ENCODE results near the gene JPH4. TPM values are rescaled to one million over a fixed set of nuclear protein-coding genes. Genes with fewer than 3 reads are reported as not detected.
"Not testable (repeated sequence)": the region's sequence is repeated elsewhere in the genome, so short reads cannot be mapped to it uniquely, and the experiment has no call there.

Gene JPH4
- total RNA-seq, 1 experiment from 2014 or later, result not detected

- no TSS peak for BruUV-seq (replicated peaks)
These were observed 22.2 kb upstream of the JPH4 start for GRCh38 chr14:23600806-23601205.

GRCh38 chr14:23600322-23600707, 21.7 kb upstream of the JPH4 start:
- H3K4me3 Mint-ChIP-seq (ENCODE audit: unreplicated experiment), result no peak overlapping the region
- ChIA-PET CTCF (interaction anchor here (0.8 to 2.4 kb wide), 4 partner anchors 11 to 330 kb away, joined by 3 to 5 read pairs (median 4); no protein-coding TSS in a partner anchor), POLR2A (no interaction called here)
- no peaks in the 10 kb centered on the region for H3K36me3 Mint-ChIP-seq (ENCODE audit: insufficient read depth, unreplicated experiment)
- no TSS peak for BruUV-seq (replicated peaks)
- TF ChIP-seq CTCF (IDR thresholded peaks at IDR 0.05; ENCODE audit: unreplicated experiment), result no peak
- no peaks in the 10 kb centered on the region for H3K9me3 Mint-ChIP-seq (ENCODE audit: unreplicated experiment)
- no peak for DNase-seq (ENCODE audit: unreplicated experiment)
- H3K27ac Mint-ChIP-seq (ENCODE audit: low read depth, unreplicated experiment), result no peak overlapping the region
- H3K27me3 Mint-ChIP-seq (ENCODE audit: insufficient read depth, unreplicated experiment), result peaks cover 11% of the 10 kb centered on the region
- no peaks in the 10 kb centered on the region for H3K4me1 Mint-ChIP-seq (ENCODE audit: insufficient read depth, unreplicated experiment)
- intact Hi-C loops (cut with micrococcal nuclease), result no loop called here

More at GRCh38 chr14:23600806-23601205, 22.2 kb upstream of the JPH4 start:
- intact Hi-C loops (cut with micrococcal nuclease), result no loop called here
- TF ChIP-seq CTCF (IDR thresholded peaks at IDR 0.05; ENCODE audit: unreplicated experiment), result no peak
- no peaks in the 10 kb centered on the region for H3K36me3 Mint-ChIP-seq (ENCODE audit: insufficient read depth, unreplicated experiment)
- no peak overlapping the region for H3K27ac Mint-ChIP-seq (ENCODE audit: low read depth, unreplicated experiment)
- H3K9me3 Mint-ChIP-seq (ENCODE audit: unreplicated experiment), result no peaks in the 10 kb centered on the region
- ChIA-PET POLR2A (no interaction called here), CTCF (interaction anchor here (0.7 to 2.4 kb wide), 4 partner anchors 10 to 330 kb away, joined by 3 to 5 read pairs (median 3); no protein-coding TSS in a partner anchor)
- peaks cover 7% of the 10 kb centered on the region for H3K27me3 Mint-ChIP-seq (ENCODE audit: insufficient read depth, unreplicated experiment)
- H3K4me1 Mint-ChIP-seq (ENCODE audit: insufficient read depth, unreplicated experiment), result no peaks in the 10 kb centered on the region
- H3K4me3 Mint-ChIP-seq (ENCODE audit: unreplicated experiment), result no peak overlapping the region
- no peak for DNase-seq (ENCODE audit: unreplicated experiment)

GRCh38 chr14:23594191-23594590, 15.6 kb upstream of the JPH4 start:
- H3K27me3 Mint-ChIP-seq (ENCODE audit: insufficient read depth, unreplicated experiment), result peaks cover 12% of the 10 kb centered on the region
- H3K9me3 Mint-ChIP-seq (ENCODE audit: unreplicated experiment); DNase-seq (ENCODE audit: unreplicated experiment); H3K4me1 Mint-ChIP-seq (ENCODE audit: insufficient read depth, unreplicated experiment); POLR2A ChIA-PET; H3K27ac Mint-ChIP-seq (ENCODE audit: low read depth, unreplicated experiment); intact Hi-C loops (cut with micrococcal nuclease); BruUV-seq (replicated peaks); H3K4me3 Mint-ChIP-seq (ENCODE audit: unreplicated experiment); H3K36me3 Mint-ChIP-seq (ENCODE audit: insufficient read depth, unreplicated experiment): not testable (repeated sequence)
- CTCF ChIA-PET, result interaction anchor here (0.6 to 1.4 kb wide), 4 partner anchors 13 to 318 kb away, joined by 3 to 5 read pairs (median 4); no protein-coding TSS in a partner anchor

GRCh38 chr14:23590198-23590597, 11.6 kb upstream of the JPH4 start:
- H3K9me3 Mint-ChIP-seq (ENCODE audit: unreplicated experiment), result peaks cover 10% of the 10 kb centered on the region
- H3K27me3 Mint-ChIP-seq (ENCODE audit: insufficient read depth, unreplicated experiment), result no peaks in the 10 kb centered on the region
- intact Hi-C loops (cut with micrococcal nuclease), result no loop called here
- no peaks in the 10 kb centered on the region for H3K4me1 Mint-ChIP-seq (ENCODE audit: insufficient read depth, unreplicated experiment)
- no TSS peak for BruUV-seq (replicated peaks)
- TF ChIP-seq CTCF (IDR thresholded peaks at IDR 0.05; ENCODE audit: unreplicated experiment), result no peak
- H3K27ac Mint-ChIP-seq (ENCODE audit: low read depth, unreplicated experiment), result no peak overlapping the region
- ChIA-PET POLR2A (interaction anchor here (2.1 kb wide), 1 partner anchor 42 kb away, joined by 11 read pairs; no protein-coding TSS in a partner anchor), CTCF (interaction anchor here (0.5 to 4.6 kb wide), 15 partner anchors 11 to 340 kb away, joined by 3 to 45 read pairs (median 3); partner anchors contain the start of gene DHRS2)
- H3K4me3 Mint-ChIP-seq (ENCODE audit: unreplicated experiment), result no peak overlapping the region
- no peak for DNase-seq (ENCODE audit: unreplicated experiment)
- no peaks in the 10 kb centered on the region for H3K36me3 Mint-ChIP-seq (ENCODE audit: insufficient read depth, unreplicated experiment)
